ENCODE measurements around the gene ADCY5.

ADCY5 gene

DNA sequence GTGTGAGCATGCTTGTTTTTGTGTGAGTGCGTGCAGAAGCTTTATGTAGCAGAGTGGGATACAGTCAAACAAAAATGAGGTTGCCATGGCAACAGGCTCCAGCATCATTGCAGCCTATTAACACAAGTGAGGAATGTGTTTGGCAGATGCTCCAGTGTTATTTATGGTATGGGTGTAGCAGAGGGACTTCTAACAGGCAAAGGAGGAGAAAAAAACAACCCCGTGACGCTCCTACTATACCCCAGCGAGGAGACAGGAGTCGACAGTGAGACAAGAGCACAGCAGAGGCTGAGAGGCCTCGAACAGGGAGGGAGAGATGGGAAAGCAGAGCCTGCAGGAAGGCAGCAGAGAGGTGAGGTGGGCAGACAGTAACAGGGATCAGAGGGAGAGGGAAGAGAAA, 4.9 kb downstream of the ADCY5 start:
- H3K4me3 ChIP-seq (ENCODE audit: low read depth, low read length), result no peak overlapping the region
- H3K27ac ChIP-seq (ENCODE audit: extremely low read depth, low read depth, low read length), result no peak overlapping the region
- H3K4me1 ChIP-seq (ENCODE audit: control insufficient read depth, insufficient read depth, low read length), result no peaks in the 10 kb centered on the region; the same call in 1 of the 2 replicates
- TF ChIP-seq SALL2 (tag by site-specific recombination; IDR thresholded peaks at IDR 0.05; ENCODE audit: borderline replicate concordance) (no peak), ZBTB17 (tag by site-specific recombination; IDR thresholded peaks at IDR 0.05) (0 out of 2 replicates have a peak, but pooled peaks have one; percentile 14)
- no peaks in the 10 kb centered on the region for H3K9me3 ChIP-seq (ENCODE audit: control insufficient read depth, insufficient read depth, low read depth, low read length)
- POLR2A ChIA-PET, result no interaction called here
- no peaks in the 10 kb centered on the region for H3K36me3 ChIP-seq (ENCODE audit: control insufficient read depth in 2 of 2, insufficient read depth in 1 of 2, low read length in 2 of 2)
- CTCF ChIA-PET, result no interaction called here

DNA sequence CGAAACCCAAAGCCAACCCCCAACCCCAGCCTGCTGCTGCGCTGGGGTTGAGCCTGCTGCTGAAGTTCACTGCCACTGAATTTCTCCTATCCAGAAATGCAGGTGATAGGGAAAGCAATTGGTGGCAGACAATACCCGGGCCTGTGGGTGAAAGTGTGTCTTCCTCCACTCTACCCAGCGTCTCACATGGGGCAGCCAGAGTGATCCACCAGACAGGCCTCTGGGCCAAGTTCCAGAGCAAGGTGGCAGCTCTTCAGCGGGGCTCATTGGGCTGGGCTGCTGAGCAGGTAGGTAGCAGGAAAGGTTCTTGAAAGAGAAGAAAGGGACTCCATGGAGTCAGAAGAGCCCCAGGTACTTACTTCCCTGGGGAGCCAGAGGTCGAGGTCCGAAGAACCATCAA, 6.0 kb downstream of the ADCY5 start:
- ChIA-PET POLR2A (no interaction called here), CTCF (no interaction called here)
- Histone ChIP-seq H3K27ac (ENCODE audit: extremely low read depth, low read depth, low read length) (no peak overlapping the region), H3K4me1 (ENCODE audit: control insufficient read depth, insufficient read depth, low read length) (no peaks in the 10 kb centered on the region), H3K36me3 (ENCODE audit: control insufficient read depth in 2 of 2, insufficient read depth in 1 of 2, low read length in 2 of 2) (no peaks in the 10 kb centered on the region), H3K9me3 (ENCODE audit: control insufficient read depth, insufficient read depth, low read depth, low read length) (no peaks in the 10 kb centered on the region), H3K4me3 (ENCODE audit: low read depth, low read length) (no peak overlapping the region)
- TF ChIP-seq ZNF202 (tag by site-specific recombination; IDR thresholded peaks at IDR 0.05; ENCODE audit: borderline replicate concordance) (no peak), ZNF473 (tag by site-specific recombination; IDR thresholded peaks at IDR 0.05) (no peak), ZNF292 (tag by site-specific recombination; IDR thresholded peaks at IDR 0.05; ENCODE audit: borderline replicate concordance, low read depth) (no peak), ZNF558 (tag by site-specific recombination; IDR thresholded peaks at IDR 0.05) (no peak), ZBTB1 (tag by site-specific recombination; IDR thresholded peaks at IDR 0.05) (no peak), SP3 (tag by site-specific recombination; IDR thresholded peaks at IDR 0.05) (no peak), ZNF701 (tag by site-specific recombination; IDR thresholded peaks at IDR 0.05) (no peak), ZNF830 (tag by site-specific recombination; IDR thresholded peaks at IDR 0.05; ENCODE audit: low read depth) (no peak)
- TF ChIP-seq, protein P1, sequence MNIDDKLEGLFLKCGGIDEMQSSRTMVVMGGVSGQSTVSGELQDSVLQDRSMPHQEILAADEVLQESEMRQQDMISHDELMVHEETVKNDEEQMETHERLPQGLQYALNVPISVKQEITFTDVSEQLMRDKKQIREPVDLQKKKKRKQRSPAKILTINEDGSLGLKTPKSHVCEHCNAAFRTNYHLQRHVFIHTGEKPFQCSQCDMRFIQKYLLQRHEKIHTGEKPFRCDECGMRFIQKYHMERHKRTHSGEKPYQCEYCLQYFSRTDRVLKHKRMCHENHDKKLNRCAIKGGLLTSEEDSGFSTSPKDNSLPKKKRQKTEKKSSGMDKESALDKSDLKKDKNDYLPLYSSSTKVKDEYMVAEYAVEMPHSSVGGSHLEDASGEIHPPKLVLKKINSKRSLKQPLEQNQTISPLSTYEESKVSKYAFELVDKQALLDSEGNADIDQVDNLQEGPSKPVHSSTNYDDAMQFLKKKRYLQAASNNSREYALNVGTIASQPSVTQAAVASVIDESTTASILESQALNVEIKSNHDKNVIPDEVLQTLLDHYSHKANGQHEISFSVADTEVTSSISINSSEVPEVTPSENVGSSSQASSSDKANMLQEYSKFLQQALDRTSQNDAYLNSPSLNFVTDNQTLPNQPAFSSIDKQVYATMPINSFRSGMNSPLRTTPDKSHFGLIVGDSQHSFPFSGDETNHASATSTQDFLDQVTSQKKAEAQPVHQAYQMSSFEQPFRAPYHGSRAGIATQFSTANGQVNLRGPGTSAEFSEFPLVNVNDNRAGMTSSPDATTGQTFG (tag by site-specific recombination; IDR thresholded peaks at IDR 0.05; ENCODE audit: borderline replicate concordance), result no peak
- TF ChIP-seq, protein P2, sequence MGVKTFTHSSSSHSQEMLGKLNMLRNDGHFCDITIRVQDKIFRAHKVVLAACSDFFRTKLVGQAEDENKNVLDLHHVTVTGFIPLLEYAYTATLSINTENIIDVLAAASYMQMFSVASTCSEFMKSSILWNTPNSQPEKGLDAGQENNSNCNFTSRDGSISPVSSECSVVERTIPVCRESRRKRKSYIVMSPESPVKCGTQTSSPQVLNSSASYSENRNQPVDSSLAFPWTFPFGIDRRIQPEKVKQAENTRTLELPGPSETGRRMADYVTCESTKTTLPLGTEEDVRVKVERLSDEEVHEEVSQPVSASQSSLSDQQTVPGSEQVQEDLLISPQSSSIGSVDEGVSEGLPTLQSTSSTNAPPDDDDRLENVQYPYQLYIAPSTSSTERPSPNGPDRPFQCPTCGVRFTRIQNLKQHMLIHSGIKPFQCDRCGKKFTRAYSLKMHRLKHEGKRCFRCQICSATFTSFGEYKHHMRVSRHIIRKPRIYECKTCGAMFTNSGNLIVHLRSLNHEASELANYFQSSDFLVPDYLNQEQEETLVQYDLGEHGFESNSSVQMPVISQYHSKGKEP (tag by site-specific recombination; IDR thresholded peaks at IDR 0.05), result no peak
- TF ChIP-seq, protein P3, sequence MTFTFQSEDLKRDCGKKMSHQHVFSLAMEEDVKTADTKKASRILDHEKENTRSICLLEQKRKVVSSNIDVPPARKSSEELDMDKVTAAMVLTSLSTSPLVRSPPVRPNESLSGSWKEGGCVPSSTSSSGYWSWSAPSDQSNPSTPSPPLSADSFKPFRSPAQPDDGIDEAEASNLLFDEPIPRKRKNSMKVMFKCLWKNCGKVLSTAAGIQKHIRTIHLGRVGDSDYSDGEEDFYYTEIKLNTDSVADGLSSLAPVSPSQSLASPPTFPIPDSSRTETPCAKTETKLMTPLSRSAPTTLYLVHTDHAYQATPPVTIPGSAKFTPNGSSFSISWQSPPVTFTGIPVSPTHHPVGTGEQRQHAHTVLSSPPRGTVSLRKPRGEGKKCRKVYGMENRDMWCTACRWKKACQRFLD (tag by site-specific recombination; IDR thresholded peaks at IDR 0.05), result no peak
- TF ChIP-seq, protein P4, sequence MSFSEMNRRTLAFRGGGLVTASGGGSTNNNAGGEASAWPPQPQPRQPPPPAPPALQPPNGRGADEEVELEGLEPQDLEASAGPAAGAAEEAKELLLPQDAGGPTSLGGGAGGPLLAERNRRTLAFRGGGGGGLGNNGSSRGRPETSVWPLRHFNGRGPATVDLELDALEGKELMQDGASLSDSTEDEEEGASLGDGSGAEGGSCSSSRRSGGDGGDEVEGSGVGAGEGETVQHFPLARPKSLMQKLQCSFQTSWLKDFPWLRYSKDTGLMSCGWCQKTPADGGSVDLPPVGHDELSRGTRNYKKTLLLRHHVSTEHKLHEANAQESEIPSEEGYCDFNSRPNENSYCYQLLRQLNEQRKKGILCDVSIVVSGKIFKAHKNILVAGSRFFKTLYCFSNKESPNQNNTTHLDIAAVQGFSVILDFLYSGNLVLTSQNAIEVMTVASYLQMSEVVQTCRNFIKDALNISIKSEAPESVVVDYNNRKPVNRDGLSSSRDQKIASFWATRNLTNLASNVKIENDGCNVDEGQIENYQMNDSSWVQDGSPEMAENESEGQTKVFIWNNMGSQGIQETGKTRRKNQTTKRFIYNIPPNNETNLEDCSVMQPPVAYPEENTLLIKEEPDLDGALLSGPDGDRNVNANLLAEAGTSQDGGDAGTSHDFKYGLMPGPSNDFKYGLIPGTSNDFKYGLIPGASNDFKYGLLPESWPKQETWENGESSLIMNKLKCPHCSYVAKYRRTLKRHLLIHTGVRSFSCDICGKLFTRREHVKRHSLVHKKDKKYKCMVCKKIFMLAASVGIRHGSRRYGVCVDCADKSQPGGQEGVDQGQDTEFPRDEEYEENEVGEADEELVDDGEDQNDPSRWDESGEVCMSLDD (tag by site-specific recombination; IDR thresholded peaks at IDR 0.05), result no peak
- TF ChIP-seq, protein P5, sequence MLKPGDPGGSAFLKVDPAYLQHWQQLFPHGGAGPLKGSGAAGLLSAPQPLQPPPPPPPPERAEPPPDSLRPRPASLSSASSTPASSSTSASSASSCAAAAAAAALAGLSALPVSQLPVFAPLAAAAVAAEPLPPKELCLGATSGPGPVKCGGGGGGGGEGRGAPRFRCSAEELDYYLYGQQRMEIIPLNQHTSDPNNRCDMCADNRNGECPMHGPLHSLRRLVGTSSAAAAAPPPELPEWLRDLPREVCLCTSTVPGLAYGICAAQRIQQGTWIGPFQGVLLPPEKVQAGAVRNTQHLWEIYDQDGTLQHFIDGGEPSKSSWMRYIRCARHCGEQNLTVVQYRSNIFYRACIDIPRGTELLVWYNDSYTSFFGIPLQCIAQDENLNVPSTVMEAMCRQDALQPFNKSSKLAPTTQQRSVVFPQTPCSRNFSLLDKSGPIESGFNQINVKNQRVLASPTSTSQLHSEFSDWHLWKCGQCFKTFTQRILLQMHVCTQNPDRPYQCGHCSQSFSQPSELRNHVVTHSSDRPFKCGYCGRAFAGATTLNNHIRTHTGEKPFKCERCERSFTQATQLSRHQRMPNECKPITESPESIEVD (tag by site-specific recombination; IDR thresholded peaks at IDR 0.05), result no peak
